K562 (cell line): ENCODE data around the gene RPS2. TPM values are rescaled to one million over a fixed set of nuclear protein-coding genes. Genes with fewer than 3 reads are reported as not detected.

Experiments used
- ATF3 ChIP-seq, 2 experiments: fragments of 450-650 bp in 1 of 2; sonication (generic) in 1 of 2; formaldehyde crosslinking in 1 of 2; IDR thresholded peaks in 1 of 2; conservative IDR thresholded peaks in 1 of 2; 2 replicates each; pipeline versions ENCODE4 v1.6.1 to v1.8.1; 2016 to 2023; ENCODE audit warnings: mild to moderate bottlenecking in 2 of 2, moderate library complexity in 2 of 2, inconsistent platforms in 1 of 2, missing genetic modification reagents in 1 of 2
- ATF7 ChIP-seq: fragments of 450-650 bp; IDR thresholded peaks from 2 replicates; pipeline ENCODE4 v1.7.1; 2014; ENCODE audit warnings: mild to moderate bottlenecking, moderate library complexity
- CAMTA2 ChIP-seq: fragments of 250-450 bp; sonication (Bioruptor Pico); conservative IDR thresholded peaks from 2 replicates; pipeline ENCODE4 v1.5.1; 2022
- DDX20 ChIP-seq: fragments of 450-650 bp; IDR thresholded peaks from 2 replicates; pipeline ENCODE4 v1.6.1; 2016; ENCODE audit warnings: missing genetic modification characterization, low read depth, mild to moderate bottlenecking, missing compliant biosample characterization, moderate library complexity
- ESRRB ChIP-seq: fragments of 250-450 bp; sonication (Bioruptor Pico); IDR thresholded peaks from 2 replicates; pipeline ENCODE4 v1.5.0; 2020; ENCODE audit warnings: mild to moderate bottlenecking, moderate library complexity, borderline replicate concordance
- EWSR1 ChIP-seq: fragments of 450-650 bp; IDR thresholded peaks from 2 replicates; pipeline ENCODE4 v1.6.1; 2018; ENCODE audit warnings: borderline replicate concordance, mild to moderate bottlenecking, low read depth, moderate library complexity; ENCODE audit not compliant: partially characterized antibody
- GATAD2A ChIP-seq: fragments of 450-650 bp; IDR thresholded peaks from 2 replicates; pipeline ENCODE4 v1.6.1; 2017
- MAFK ChIP-seq: IDR thresholded peaks from 2 replicates; pipeline ENCODE4 v1.6.1; 2011; ENCODE audit warnings: low read length, improper control_type of control experiment
- MAX ChIP-seq: sonication (generic); formaldehyde crosslinking; IDR thresholded peaks from 2 replicates; pipeline ENCODE4 v1.9.0; 2022; ENCODE audit warnings: mild to moderate bottlenecking, missing genetic modification reagents
- NFIC ChIP-seq: fragments of 450-650 bp; IDR thresholded peaks from 2 replicates; pipeline ENCODE4 v1.6.1; 2017; ENCODE audit warnings: mild to moderate bottlenecking, inconsistent platforms
- NR2C2 ChIP-seq, 2 experiments: fragments of 200-800 bp in 1 of 2; sonication (Bioruptor generic) in 1 of 2; sonication (generic) in 1 of 2; formaldehyde crosslinking in 1 of 2; IDR thresholded peaks; 2 replicates each; pipeline versions ENCODE4 v1.6.1 to v1.8.0; 2016 to 2022; ENCODE audit warnings: mild to moderate bottlenecking in 1 of 2, missing compliant biosample characterization in 1 of 2, missing genetic modification characterization in 1 of 2, missing genetic modification reagents in 1 of 2
- OTX1 ChIP-seq: fragments of 450-650 bp; formaldehyde crosslinking; IDR thresholded peaks from 2 replicates; pipeline ENCODE4 v1.4.0; 2022; ENCODE audit warnings: mild to moderate bottlenecking
- PHF21A ChIP-seq: fragments of 450-650 bp; IDR thresholded peaks from 2 replicates; pipeline ENCODE4 v1.6.1; 2017; ENCODE audit warnings: low read depth, borderline replicate concordance
- SNAPC5 ChIP-seq: fragments of 250-450 bp; sonication (Bioruptor Pico); IDR thresholded peaks from 2 replicates; pipeline ENCODE4 v1.8.0; 2021; ENCODE audit warnings: moderate library complexity, mild to moderate bottlenecking, inconsistent platforms
- SNRNP70 ChIP-seq: fragments of 200-400 bp; formaldehyde crosslinking; optimal IDR thresholded peaks from 2 replicates; pipeline ENCODE3; 2017; ENCODE audit warnings: low read depth, low read length
- SRF ChIP-seq, 2 experiments: fragments of 250-450, 450-650 bp in 1 of 2; sonication (Bioruptor Pico) in 1 of 2; sonication (generic) in 1 of 2; formaldehyde crosslinking; IDR thresholded peaks; 2 replicates each; pipeline versions ENCODE4 v1.5.0 to v1.5.1; 2020 to 2022; ENCODE audit warnings: mild to moderate bottlenecking in 1 of 2, missing genetic modification reagents in 1 of 2
- TAF15 ChIP-seq: fragments of 200-400 bp; formaldehyde crosslinking; IDR thresholded peaks from 2 replicates; pipeline ENCODE4 v1.6.1; 2017; ENCODE audit warnings: mild to moderate bottlenecking, low read depth, low read length, moderate library complexity
- TEAD2 ChIP-seq: fragments of 450-650 bp; IDR thresholded peaks from 2 replicates; pipeline ENCODE4 v1.6.1; 2016; ENCODE audit warnings: missing genetic modification characterization, control low read depth, missing compliant biosample characterization
- THRA ChIP-seq: fragments of 450-650 bp; IDR thresholded peaks from 2 replicates; pipeline ENCODE4 v1.6.1; 2017; ENCODE audit warnings: mild to moderate bottlenecking, moderate library complexity
- ZBTB11 ChIP-seq, 3 experiments: fragments of 200-800 bp in 1 of 3; fragments of 250-450 bp in 1 of 3; fragments of 450-650 bp in 1 of 3; sonication (Bioruptor Pico) in 1 of 3; sonication (Bioruptor generic) in 1 of 3; formaldehyde crosslinking in 1 of 3; IDR thresholded peaks; 2 replicates each; pipeline versions ENCODE4 v1.6.1 to v1.8.0; 2016 to 2022; ENCODE audit warnings: mild to moderate bottlenecking in 2 of 3, missing genetic modification characterization in 2 of 3, missing compliant biosample characterization in 1 of 3, moderate library complexity in 1 of 3
- ZNF75A ChIP-seq: fragments of 450-650 bp; formaldehyde crosslinking; IDR thresholded peaks from 2 replicates; pipeline ENCODE4 v1.4.0; 2020; ENCODE audit warnings: mild to moderate bottlenecking
- polyA plus RNA-seq, 8 experiments: library from polyadenylated mRNA; depleted of rRNA in 4 of 8; stranded (reverse) in 5 of 8; unstranded in 3 of 8; fragments of >200 nt; fragmentation: Nextera tagmentation in 2 of 8; fragmentation: Illumina TruSeq in 1 of 8; extraction: Ambion mirVana in 2 of 8; extraction: Trizol in 1 of 8; gene quantifications; 2 replicates each; pipeline versions ENCODE4 v1.2.1 to v1.2.3, GENCODE V29; 2011 to 2014; ENCODE audit warnings: inconsistent platforms in 1 of 8, missing spikeins in 1 of 8
- total RNA-seq, 7 experiments: library from RNA; depleted of rRNA in 6 of 7; stranded (reverse); fragments of >200 nt in 6 of 7; fragmentation: Illumina TruSeq in 2 of 7; extraction: Trizol in 2 of 7; gene quantifications; 2 replicates each; pipeline versions ENCODE4 v1.2.1 to v1.2.3, GENCODE V29; 2011 to 2021; ENCODE audit warnings: low replicate concordance in 1 of 7

Gene RPS2
- total and polyA plus RNA-seq, 9 of the 15 experiments (the other 6 are each of a cell fraction or from before 2014, with no cell fraction given) = 834 to 4,794 (median 3,793) TPM

GRCh38 chr16:1983544-1984346, 19.1 kb upstream of the RPS2 start, which contains the start of gene GFER (continued):
- TF ChIP-seq ATF3 (IDR thresholded peaks at IDR 0.05) (no peak), ATF3 (CRISPR knock-in tag; conservative IDR thresholded peaks at IDR 0.05) (no peak), PHF21A (peak; percentile 98), DDX20 (tag) (no peak), MAFK (no peak), NR2C2 (CRISPR knock-in tag; IDR thresholded peaks at IDR 0.05) (peak; percentile 87), NR2C2 (tag; IDR thresholded peaks at IDR 0.05) (peak; percentile 99), ZBTB11 (CRISPR knock-in tag; IDR thresholded peaks at IDR 0.05) (peak in 1 of 3 experiments; percentile 82; a peak in 3 of 6 replicates), ESRRB (no peak), OTX1 (CRISPR knock-in tag) (no peak), EWSR1 (no peak), THRA (no peak), TEAD2 (tag) (no peak), SNRNP70 (no peak), ZNF75A (CRISPR knock-in tag) (no peak), GATAD2A (no peak), SNAPC5 (CRISPR knock-in tag) (no peak), NFIC (no peak), SRF (CRISPR knock-in tag; IDR thresholded peaks at IDR 0.05) (no peak), TAF15 (no peak), MAX (CRISPR knock-in tag) (peak; percentile 65), ATF7 (peak; percentile 71; the same call in 1 of the 2 replicates), CAMTA2 (CRISPR knock-in tag) (no peak)
